ENCODE results near the gene ZNF687.

Gene ZNF687

GRCh38 chr1:151277249-151277648, 4.8 kb upstream of the ZNF687 start:
- no peak for DNase-seq (ENCODE audit: low read depth, low spot score)

- peak; percentile 90 for DNase-seq (ENCODE audit: low read depth, low spot score)
These were observed 702 bp upstream of the ZNF687 start for GRCh38 chr1:151281225-151281968.

DNA sequence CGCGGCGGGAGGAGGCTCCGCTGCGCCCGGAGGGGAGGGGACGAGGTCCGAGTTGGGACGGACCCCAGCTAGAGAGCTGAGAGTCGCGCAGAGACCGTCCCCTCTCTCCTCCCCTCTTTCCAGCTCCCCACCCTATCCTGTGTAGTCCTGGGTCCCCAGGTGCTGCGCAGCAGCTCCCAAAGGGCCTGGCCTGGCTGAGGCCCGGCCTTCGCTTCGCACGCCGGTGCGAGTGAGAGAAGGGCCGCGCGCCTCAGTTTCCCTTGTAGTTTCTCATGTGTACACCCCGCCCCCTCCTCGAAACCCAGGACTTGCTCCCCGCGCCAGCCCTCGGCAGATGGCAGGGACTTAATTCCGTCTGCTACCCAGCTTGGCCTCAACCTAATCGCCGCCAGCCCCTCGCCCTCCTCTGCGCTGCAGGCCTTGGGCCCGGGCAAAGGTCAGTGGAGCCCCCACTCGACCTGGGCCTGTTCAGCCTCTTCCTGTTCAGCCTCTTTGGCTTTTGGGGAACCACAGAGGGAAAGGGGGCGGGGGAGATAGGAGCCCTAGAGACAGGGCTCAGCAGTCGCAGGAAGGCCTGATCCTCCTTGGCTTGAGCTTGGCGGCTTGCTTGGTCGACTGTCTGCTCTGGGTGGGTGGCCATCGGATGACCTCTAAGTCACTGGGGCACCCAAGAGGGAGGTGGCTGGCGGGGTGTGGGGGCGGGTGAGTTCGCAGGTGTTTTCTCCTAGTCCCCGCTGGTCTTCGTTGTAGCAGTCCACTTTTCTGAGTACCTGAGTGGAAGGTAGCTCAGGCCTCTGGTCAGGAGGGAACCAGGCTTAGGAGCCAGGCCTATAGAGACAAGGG, 1.0 kb downstream of the ZNF687 start:
- DNase-seq (ENCODE audit: low read depth, low spot score): no peak

DNA sequence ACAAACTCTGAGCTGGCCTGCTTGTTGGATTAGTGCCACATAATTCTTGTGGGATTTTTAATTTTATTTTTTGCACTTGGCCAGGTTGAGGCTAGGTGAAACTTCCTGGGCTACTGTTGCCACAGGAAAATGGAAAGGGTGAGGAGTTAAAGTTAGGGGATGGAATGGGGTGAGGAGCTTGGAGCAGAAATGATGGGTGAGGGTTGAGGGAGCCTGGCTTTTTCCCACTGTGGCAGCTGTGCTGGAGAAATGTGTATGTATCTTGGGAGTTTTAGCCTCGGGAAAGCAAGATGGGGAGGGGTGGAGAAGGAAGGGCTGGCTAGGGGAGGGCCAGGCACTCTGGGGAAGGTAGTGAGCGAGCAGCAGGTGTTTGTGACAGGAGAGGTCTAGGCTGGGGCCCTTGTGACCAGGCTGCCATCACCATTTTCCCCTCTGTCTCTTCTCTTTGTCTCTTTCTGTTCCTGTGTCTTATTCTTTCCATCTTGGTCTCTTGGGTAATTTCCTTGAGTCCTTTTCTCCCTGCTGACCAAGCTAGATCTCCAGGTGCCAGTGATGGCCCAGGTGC, 2.0 kb downstream of the ZNF687 start:
- no peak for DNase-seq (ENCODE audit: low read depth, low spot score)

DNA sequence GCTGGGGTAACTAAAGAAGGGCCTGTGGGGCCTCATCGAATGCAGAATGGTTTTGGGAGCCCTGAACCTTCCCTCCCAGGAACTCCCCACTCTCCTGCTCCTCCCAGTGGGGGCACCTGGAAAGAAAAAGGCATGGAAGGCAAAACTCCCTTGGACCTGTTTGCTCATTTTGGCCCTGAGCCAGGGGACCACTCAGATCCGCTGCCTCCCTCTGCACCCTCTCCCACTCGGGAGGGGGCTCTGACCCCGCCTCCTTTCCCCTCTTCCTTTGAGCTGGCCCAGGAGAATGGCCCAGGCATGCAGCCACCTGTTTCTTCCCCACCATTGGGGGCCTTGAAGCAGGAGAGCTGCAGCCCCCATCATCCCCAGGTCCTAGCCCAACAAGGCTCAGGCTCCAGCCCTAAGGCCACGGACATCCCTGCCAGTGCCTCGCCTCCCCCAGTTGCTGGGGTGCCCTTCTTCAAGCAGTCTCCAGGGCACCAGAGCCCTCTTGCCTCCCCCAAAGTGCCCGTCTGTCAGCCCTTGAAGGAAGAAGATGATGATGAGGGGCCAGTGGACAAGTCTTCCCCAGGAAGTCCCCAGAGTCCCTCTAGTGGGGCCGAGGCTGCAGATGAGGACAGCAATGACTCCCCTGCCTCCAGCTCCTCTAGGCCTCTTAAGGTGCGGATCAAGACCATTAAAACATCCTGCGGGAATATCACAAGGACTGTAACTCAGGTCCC, 4.7 kb downstream of the ZNF687 start:
- no peak for DNase-seq (ENCODE audit: low read depth, low spot score)

- no peak for DNase-seq (ENCODE audit: low read depth, low spot score)
These were observed 5.2 kb downstream of the ZNF687 start for GRCh38 chr1:151287341-151287699.

DNA sequence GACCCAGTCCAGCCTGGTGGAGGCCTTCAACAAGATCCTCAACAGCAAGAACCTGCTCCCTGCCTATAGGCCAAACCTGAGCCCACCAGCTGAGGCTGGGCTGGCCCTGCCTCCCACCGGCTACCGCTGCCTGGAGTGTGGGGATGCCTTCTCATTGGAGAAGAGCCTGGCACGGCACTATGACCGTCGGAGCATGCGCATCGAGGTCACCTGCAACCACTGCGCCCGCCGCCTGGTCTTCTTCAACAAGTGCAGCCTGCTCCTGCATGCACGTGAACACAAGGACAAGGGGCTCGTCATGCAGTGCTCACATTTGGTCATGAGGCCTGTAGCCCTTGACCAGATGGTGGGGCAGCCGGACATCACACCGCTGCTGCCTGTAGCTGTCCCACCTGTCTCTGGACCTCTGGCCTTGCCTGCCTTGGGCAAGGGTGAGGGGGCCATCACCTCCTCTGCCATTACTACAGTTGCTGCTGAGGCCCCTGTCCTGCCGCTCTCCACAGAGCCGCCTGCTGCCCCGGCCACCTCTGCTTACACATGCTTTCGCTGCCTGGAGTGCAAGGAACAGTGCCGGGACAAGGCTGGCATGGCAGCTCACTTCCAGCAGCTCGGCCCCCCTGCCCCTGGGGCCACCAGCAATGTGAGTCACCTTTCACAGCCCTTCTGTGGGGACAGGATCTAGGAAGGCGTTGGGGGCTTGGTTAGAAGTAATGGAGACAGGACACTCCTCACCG, 5.8 kb downstream of the ZNF687 start:
- DNase-seq (ENCODE audit: low read depth, low spot score): no peak

- no peak for DNase-seq (ENCODE audit: low read depth, low spot score)
These were observed 6.4 kb downstream of the ZNF687 start for GRCh38 chr1:151288502-151288901.

DNA sequence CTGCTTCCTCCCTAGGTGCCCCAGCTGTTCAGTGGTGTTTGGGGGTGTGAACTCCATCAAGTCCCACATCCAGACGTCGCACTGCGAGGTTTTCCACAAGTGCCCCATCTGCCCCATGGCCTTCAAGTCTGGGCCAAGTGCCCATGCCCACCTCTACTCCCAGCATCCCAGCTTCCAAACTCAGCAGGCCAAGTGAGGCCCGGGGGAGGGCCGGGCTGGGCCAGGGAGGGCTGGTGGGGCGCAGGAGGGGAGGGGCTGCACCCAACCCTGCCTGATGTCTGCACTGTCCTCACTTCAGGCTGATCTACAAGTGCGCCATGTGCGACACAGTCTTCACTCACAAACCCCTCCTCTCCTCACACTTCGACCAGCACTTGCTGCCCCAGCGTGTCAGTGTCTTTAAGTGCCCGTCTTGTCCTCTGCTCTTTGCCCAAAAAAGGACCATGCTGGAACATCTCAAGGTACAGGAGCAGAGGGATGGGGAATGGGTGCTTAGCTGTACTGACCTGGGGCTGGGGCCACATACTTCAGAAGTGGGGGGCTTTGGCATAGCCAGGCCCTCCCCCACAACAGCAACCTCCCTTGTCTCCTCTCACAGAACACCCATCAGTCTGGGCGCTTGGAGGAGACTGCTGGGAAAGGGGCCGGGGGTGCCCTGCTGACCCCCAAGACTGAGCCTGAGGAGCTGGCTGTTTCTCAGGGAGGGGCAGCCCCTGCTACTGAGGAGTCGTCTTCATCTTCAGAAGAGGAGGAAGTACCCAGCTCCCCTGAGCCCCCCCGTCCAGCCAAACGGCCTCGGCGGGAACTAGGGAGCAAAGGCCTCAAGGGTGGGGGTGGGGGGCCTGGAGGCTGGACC, 7.2 kb downstream of the ZNF687 start:
- no peak for DNase-seq (ENCODE audit: low read depth, low spot score)

DNA sequence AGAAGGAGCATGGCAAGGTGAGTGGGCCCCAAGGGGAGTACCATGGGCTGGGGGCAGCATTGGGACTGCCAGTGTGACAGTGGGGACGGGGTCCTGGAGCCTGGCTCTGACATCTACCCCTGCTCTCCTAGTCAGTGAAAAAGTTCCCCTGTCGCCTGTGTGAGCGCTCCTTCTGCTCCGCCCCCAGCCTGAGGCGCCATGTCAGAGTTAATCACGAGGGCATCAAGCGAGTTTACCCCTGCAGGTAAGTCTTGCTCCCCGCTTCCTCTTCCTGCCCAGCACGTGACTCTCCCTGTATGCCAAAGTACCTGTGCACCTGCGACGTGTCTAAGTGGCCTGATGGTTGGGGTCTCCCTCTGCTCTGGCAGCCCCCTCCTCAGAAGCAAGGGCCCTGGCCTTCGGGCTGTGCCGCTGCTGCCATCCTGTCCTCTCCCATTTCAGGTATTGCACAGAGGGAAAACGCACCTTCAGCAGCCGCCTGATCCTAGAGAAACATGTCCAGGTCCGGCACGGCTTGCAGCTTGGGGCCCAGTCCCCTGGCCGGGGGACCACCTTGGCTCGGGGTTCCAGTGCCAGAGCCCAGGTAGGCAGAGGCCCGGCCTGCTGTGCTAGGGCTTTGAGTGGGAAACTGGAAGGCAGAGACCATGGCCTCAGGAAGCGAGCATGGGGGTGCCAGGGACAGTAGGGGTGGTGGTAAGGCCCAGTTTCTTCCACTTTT, 8.1 kb downstream of the ZNF687 start:
- DNase-seq (ENCODE audit: low read depth, low spot score): no peak

DNA sequence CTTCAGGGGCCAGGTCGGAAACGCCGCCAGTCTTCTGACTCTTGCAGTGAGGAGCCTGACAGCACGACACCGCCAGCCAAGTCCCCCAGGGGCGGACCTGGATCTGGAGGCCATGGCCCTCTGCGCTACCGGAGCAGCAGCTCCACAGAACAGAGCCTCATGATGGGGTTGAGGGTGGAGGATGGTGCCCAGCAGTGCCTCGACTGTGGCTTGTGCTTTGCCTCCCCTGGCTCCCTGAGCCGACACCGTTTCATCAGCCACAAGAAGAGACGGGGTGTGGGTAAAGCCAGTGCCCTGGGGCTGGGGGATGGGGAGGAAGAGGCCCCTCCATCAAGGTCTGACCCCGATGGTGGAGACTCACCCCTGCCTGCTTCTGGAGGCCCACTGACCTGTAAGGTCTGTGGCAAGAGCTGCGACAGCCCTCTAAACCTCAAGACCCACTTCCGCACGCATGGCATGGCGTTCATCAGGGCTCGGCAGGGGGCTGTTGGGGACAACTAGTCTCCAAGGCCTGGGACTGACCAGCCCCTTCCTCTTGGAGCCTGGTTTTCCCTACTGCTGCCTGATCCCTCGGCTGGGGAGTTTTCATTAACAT, 8.7 kb downstream of the ZNF687 start:
- DNase-seq (ENCODE audit: low read depth, low spot score): no peak

GRCh38 chr1:151292207-151293030, 10.3 kb downstream of the ZNF687 start:
- no peak for DNase-seq (ENCODE audit: low read depth, low spot score)

DNA sequence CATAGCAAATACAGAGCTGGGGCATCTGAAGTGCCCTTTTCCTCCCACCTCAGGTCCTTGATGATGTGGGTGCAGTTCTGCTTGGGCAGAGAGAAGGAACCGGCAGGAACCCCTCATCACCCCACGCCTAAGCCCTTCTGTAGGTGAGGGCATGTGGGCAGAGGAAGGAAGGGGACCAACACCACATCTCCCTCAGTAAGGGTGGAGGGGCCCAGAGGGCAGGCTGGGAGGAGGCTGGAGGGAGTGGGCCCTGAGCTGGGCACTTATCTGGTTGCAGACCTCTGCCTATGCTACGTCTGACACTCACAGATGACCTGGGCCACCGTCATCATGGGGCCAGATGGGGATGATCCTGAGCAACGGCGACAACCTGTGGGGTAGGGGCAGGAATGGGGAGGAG, 11.0 kb downstream of the ZNF687 start:
- DNase-seq (ENCODE audit: low read depth, low spot score): no peak

DNA sequence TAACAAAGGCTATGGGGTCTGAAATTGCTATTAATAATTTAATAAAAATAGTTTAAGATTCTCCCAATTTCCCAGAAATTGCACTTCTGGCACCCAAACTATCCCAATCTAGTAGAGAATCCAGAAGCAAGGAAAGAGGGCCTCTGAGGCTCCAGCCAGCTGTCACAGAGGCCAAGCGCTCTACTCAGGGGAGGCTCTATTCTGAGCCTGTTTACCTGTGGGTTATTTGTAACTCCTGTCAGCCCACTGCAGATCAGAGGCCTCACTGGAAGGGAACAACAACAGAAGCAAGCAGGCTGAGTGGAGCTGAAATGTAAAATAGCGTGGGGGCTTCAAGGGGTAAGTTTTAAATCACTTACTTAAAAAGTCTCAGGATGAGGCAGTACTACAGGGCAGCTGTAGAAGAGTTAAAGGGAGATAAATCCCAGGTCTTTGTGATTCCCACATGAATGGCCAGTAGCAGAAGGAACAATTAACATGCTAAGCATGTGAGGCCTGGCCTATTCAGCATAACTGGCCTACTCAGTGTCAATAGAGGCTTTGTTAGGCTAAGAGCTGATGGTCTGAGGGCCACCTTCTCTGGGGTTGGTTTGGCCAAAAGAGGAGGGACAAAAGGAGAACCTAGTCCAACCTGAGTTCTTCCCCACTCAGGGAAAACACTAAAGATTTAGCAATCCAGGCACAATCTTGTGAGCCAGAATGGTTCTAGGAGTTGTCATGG, 12.8 kb downstream of the ZNF687 start:
- DNase-seq (ENCODE audit: low read depth, low spot score): no peak

DNA sequence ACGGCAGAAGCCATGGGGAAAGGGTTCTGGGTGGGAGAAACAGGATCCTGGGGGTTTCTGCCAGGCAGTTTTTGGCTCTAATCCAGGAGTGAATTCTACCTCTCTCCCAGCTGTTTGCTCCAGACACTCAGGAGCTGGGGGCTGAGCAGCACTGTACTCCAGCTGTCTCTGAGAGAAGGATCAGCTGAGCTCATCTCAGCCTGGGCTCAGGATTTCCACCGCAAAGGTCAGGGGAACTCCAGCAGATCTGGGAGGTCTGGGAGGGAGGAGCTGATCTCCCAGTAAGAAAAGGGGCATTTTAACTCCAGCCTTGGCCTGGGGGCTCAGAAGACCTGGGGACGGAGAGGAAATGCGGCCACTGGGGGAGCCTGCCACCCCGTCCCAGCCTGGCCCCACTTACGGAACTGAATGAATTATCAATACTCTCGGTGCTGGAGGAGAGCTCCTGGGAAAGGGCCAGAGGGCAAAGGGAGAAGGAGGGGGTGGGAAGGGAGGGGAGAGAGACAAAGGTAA, 27.8 kb downstream of the ZNF687 start:
- DNase-seq (ENCODE audit: low read depth, low spot score): no peak

DNA sequence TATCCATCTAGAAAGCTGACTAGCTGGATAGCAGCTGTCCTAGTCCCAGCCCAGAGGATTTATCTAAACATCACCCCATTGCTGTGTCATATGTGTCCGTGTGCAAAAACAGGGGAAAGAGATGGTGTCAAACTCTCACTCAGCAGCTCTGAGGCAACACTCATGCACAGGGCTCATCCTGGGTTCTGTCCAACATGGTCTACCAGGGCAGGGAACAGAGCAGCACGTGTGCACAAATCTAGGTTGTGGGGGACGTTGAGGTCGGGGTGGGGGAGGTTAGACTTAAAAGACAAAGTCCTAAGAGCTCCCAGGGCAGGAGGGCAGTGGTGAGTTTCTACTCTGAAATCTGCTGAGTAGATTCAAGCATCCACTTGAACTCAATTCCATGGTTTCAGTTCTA, 28.9 kb downstream of the ZNF687 start:
- no peak for DNase-seq (ENCODE audit: low read depth, low spot score)

DNA sequence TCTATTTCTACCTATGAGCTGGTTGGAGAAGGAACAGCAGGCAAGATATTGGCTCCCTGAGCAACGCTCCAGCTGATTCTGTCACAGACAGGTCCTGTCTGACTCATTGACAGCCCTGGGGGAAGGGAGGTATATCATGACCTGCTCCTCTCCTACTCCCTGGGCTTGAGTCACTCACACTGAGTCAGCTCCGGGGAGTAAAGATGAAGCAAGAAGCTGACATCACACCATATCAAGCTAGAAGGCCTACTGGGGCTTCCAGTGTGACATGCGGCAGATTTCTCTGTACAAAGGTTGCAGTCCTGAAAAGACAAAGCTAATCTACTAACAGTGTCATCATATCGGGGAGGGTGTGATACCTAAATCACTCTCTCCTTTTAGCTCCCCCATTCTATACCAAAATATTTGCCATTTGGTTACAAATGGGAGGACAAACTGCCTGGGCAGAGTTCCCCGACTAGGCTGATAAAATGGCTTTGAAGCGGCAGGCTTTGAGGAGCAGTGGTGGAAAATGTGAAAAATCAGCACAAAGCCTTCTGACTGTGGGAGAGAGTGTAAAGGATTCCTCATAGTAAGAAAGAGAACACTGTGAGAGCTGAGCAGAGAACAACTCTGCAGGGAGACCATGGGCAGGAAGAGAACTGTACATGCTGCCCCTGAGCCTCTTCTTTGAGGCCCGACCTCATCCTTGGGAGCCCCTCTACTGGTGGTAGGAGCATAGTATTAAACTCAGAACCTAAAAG, 29.7 kb downstream of the ZNF687 start:
- DNase-seq (ENCODE audit: low read depth, low spot score): peak; percentile 74

All from activated naive CD8-positive, alpha-beta T cell treated with anti-CD3 and anti-CD28 coated beads, Interleukin-2, amount 50 U/mL, for 16 hours (primary cell).